GM19452 (cell line): ENCODE results near the gene MYCL.
A peak's percentile ranks its signal among the peaks of the same experiment; 100 is the strongest.

Source experiments
- ATAC-seq: cut with Tn5 transposase; IDR thresholded peaks from one replicate; pipeline ENCODE4 v1.9.1; 2021; ENCODE audit not compliant: unreplicated experiment

The MYCL gene

DNA sequence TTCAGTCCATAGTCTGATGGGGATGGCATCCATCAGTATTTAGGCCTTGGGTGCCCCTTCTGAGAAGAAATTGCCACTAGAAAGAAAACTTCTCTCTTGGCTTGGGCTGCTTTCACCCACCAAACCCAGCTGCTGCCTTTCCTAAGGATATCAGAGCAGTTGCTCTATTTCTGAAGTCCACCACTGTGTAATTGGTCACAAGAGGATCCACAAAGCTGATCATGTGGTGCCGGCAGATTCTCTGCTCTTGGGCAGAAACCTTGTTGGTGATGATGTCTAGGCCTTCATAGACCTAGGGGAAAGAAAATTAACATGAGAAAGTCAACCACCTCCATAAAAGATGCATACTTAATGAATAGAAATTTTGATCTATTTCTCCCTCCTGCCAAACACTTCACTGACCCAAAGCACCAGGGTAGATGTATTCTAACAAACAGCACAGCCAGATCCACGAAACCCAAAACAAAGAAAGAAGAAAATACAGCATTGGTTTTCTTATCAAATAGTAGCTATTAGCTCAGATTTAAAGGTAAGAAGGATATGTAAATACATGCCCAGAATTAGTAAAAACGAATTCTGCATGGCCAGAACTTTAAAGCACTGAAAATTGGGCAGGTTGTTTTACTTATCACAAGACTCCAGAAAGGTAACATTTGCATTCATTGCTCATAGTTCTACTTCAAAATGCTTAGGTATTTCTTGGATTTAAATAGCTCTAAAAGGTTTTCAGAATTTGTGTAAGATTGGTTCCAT is 44.4 kb downstream of the MYCL start:
- no peak for ATAC-seq

DNA sequence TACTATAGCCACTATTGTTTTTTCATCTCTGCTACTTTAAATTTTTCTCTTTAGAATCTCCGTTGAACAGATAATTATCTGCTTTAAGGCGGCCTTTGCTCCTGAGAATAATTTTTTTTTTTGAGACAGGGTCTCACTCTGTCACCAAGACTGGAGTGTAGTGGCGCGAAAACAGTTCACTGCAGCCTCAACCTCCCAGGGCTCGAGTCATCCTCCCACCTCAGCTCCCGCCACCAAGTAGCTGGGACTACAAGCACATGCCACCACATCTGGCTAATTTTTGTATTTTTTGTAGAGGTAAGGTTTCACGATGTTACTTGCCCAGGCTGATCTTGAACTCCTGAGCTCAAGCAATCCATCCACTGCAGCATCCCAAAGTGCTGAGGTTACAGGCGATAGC is 47.0 kb downstream of the MYCL start:
- no peak for ATAC-seq

DNA sequence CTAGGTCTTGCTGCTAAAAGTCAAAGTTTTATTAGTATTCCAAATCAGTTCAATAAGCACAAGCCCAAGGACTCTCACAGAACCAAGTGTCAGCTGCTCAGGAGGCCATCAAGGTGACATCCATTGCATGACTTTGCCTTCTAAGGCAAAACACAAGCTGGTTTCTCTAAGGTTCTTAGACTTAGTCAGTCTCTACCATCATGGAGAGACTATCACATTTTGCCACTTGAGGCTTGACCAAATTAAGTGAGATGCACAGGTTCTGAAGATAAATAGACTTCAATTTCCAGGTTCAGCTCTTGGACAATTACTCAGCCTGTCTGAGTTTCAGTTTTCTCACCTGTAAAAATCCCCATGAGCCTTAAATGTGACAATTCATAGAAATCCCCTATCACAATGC is 47.4 kb downstream of the MYCL start:
- no peak for ATAC-seq

DNA sequence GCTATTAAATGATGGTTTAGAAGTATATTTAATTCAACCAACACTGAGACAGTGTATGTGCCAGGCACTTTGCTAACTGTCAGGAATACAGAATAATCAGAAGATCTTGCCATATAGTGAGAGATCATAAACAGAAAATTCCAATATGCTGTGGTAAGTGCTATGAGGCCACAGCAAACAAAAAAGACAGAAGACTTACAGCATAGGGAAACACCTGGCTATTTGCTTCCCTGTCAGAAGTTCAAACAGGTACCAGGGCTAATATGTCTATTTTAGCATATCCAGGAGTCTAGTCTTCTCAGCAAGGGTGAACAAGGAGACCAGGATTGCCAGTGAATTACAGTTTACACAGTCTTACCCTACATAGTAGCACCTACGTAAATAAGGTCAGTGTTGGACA is 48.8 kb downstream of the MYCL start:
- no peak for ATAC-seq

DNA sequence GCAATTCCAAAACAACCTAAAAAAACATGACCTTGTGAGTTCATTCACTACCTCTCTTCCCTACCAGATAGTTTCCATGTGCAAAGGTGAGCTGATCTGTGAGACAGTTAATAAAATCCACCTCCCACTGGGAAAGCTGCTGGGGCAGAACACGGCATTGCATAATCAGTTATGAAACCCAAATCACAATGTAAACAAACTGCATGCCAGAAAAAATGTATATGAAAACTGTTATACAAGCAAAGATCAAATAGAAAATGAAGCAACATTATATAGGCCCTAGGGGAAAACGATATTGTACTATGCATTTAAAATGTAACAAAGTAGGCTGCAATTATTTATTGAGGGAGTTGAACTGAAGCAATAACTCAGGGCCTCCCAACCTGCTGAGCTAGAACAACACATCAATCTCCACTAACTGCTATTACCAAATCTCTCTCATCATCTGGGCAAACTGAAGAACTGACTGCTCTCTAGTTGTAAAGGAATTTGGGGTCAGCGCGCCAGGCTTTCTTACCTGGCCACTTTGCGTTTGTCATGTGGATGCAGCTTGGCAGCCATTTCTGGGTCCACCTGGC is 49.4 kb downstream of the MYCL start:
- ATAC-seq: no peak

DNA sequence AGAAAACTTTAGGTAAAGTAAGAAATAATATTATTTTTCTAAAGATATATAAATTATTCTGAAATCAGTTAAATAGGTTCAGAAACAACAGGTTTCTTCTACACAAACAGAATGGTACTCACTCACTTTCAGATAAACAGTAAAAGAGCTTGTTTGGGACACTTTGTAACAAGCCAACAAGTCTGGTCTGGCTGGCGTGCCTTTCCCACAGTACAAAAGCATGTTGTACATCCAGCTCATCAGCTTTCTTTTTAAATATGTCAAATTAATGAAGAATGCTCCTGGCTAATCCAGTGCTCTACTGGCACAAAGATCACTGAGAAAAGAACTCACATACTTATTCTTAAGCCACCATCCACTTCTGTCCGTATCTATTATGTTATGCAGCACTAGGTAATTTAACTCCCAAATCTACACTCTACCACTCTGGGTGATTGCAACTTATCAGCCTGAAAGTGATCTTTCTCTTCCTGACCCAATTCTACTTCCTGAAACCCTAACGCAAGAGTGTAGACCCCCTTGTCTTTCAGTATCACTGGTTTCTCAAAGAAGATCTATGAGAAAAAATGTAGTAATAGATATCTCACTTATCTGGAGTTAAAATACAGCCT is 51.0 kb downstream of the MYCL start:
- no peak for ATAC-seq

DNA sequence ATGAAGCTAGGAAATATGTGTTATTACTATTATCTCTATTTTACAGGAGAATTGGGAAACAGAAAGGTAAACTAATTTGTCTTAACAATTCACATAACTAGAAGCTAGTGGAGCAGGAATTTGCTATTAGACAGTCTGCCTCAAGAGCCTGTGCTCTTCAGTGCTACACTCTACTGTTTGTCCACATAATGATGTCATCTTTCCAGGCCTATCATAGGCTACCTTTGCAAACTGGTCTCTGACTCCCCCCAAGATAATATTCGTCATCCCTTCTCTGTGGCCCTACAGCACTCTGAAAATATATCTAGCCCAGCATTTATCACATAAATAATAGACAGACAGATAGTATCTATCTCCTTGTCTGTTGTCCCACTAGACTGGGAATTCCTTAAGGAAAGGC is 52.5 kb downstream of the MYCL start:
- no peak for ATAC-seq

DNA sequence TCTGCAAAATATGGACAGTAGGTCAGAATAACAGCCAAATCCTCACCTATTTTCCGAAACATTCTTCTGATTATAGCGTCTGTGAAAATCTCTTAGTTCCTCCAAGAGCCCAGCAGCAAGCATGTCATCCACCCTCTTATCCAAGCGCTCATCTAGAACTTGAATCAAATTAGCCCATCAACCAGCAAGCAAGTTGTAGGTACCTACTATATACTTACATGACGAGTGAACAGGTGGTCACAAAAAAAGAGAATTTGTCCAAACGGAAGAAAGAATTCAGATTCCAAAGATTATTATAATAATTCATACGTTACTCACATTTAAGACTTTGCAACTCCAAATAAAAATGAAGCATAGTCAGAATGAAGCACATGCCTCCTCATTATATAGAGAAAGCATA is 53.8 kb downstream of the MYCL start:
- no peak for ATAC-seq

DNA sequence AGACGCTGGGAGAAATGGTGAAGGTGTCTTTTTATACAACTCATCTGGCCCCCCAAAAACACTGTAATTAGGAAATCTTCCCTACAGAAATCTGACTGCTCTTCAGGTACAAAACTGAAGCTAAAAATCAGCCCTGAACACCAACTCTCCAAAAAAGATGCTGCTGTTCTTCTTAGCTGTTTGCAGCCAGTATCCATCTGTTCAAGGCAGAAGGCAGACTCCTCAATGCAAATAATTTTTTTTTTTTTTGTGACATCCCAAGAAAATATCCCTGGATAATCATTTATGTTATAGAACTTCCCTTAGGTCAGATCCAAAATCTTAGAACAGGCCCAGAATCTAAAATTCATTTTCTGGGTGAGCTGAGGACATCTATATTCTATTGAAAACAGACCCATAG is 54.9 kb downstream of the MYCL start:
- ATAC-seq: no peak

DNA sequence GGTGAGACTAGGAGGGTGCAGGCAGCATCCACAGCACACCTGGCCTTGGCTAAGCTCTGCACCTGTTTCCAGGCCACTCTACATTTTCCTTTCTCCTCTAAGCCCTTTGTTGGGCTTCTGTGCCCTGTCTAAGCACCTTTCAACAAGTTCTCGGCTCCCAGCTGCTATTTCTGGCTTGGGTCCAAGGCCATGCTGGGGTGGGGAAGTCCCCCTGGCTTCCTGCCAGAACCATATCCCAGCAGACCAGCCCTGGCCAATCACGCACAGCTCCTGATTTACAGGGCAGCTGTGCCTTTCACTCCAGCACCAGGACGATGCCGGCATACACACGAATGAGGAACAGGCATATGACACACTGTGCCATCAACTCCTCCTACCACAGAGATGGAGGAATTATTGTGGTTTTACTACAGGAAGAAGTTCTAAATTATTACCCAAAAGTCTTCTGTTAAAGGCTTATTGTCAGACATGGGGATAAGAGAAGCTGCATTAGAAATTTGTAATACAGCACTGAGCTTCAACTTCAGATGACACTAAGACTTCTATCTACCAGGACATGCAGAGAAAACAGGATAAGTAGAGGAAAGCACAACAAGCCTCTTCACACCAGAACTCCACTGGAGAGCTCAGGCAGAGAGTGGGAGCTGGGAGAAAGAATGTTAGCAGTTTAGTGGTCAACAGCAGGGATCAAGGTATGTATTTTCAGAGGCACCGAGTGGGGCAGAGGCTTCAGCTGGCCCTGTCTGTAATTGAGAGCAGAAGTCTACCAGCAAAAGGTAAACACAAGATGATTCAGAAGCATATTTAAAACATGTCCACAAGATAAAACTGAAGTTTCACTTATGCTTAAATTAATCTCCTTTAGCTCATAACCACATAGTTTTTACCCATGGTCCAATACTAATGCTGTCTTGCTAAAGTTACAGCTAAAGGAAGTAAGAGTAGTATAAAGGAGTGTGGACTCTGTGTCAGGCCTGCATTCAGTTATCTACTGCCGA is 55.8 kb downstream of the MYCL start:
- ATAC-seq: peak; percentile 79
